Measurements from ENCODE around the gene TUB.

Gene TUB

DNA sequence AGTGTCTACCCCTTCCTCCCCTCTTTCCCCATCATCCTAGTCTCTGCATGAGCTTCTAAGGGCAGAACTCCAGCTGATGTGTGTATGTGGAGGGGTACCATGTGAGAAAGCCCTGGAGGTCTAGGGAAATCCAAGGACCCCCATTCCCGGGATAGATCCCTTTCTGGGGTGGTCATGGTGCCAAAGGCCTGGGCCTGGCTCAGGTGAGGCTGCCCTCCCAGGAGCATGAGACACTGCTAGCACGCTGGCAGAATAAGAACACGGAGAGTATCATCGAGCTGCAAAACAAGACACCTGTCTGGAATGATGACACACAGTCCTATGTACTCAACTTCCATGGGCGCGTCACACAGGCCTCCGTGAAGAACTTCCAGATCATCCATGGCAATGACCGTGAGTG, 19.6 kb downstream of the TUB start:
- DNase-seq (ENCODE audit: low read depth): no peak
- TF ChIP-seq, protein P1, sequence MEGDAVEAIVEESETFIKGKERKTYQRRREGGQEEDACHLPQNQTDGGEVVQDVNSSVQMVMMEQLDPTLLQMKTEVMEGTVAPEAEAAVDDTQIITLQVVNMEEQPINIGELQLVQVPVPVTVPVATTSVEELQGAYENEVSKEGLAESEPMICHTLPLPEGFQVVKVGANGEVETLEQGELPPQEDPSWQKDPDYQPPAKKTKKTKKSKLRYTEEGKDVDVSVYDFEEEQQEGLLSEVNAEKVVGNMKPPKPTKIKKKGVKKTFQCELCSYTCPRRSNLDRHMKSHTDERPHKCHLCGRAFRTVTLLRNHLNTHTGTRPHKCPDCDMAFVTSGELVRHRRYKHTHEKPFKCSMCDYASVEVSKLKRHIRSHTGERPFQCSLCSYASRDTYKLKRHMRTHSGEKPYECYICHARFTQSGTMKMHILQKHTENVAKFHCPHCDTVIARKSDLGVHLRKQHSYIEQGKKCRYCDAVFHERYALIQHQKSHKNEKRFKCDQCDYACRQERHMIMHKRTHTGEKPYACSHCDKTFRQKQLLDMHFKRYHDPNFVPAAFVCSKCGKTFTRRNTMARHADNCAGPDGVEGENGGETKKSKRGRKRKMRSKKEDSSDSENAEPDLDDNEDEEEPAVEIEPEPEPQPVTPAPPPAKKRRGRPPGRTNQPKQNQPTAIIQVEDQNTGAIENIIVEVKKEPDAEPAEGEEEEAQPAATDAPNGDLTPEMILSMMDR (IDR thresholded peaks at IDR 0.05; ENCODE audit: low read length, missing control alignments): no peak

DNA sequence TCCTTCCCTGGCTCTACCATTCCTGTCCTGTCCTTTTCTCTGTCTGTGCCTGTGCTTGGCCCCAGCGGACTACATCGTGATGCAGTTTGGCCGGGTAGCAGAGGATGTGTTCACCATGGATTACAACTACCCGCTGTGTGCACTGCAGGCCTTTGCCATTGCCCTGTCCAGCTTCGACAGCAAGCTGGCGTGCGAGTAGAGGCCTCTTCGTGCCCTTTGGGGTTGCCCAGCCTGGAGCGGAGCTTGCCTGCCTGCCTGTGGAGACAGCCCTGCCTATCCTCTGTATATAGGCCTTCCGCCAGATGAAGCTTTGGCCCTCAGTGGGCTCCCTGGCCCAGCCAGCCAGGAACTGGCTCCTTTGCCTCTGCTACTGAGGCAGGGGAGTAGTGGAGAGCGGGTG, 20.4 kb downstream of the TUB start:
- DNase-seq (ENCODE audit: low read depth): no peak
- TF ChIP-seq, protein P1 (IDR thresholded peaks at IDR 0.05; ENCODE audit: low read length, missing control alignments): no peak

More for the DNA sequence above, 19.6 kb downstream of the TUB start:
- H3K4me3 ChIP-seq (replicated peaks; ENCODE audit: low read depth, low read length): no peak overlapping the region

DNA sequence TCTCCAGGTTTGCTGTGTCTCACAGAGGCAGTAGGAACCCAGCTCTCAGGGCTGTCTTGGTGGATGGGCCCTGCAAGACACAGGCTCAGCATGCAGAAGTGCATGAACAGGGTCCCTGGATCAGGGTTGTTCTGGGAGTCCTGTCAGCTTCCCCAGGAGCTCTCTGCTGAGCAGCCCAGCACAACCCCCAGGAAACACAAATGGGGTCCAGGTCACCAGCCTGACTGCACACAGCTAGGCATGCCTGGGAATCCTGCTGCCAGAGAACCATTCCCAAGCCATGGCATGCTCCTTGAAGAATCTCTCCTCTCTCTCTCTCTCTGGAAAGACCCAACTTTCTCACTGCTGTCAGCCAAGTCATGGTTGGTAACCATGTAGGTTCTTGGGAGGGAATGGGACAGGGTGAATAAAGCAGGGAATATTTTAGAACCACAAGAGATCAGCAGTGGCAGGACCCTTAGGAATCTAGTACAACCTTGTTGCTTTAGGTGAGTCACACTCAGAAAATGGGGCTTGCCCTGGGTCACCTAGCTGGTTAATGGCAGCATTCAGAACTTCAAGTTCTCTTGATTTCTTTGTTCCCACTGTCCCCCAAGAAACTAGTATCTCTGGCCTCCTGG, 21.4 kb downstream of the TUB start:
- no peak overlapping the region for H3K4me3 ChIP-seq (replicated peaks; ENCODE audit: low read depth, low read length)
- DNase-seq (ENCODE audit: low read depth): no peak
- TF ChIP-seq, protein P1 (IDR thresholded peaks at IDR 0.05; ENCODE audit: low read length, missing control alignments): no peak

More for the DNA sequence above, 20.4 kb downstream of the TUB start:
- H3K4me3 ChIP-seq (replicated peaks; ENCODE audit: low read depth, low read length): no peak overlapping the region

DNA sequence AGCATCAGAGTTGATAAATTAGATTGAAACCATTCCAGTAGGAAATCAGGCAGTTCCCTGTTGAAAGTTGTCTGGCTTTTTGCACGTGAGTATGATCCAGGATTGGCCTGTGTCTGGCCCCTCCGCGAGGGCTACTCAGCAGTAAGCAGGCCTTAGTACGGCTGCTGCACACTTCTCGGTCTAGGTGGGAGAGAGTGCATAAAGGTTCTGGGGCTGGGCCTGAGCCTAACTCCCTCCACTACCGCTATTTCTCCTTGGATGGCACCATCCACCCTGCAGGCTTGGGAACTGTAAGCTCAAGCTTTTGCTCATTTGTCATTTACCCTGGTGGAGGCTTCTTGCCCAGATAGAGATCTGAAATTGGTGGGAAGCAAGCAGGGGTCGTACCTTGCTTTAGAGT, 22.0 kb downstream of the TUB start:
- no peak overlapping the region for H3K4me3 ChIP-seq (replicated peaks; ENCODE audit: low read depth, low read length)
- TF ChIP-seq, protein P1 (IDR thresholded peaks at IDR 0.05; ENCODE audit: low read length, missing control alignments): no peak
- no peak for DNase-seq (ENCODE audit: low read depth)

DNA sequence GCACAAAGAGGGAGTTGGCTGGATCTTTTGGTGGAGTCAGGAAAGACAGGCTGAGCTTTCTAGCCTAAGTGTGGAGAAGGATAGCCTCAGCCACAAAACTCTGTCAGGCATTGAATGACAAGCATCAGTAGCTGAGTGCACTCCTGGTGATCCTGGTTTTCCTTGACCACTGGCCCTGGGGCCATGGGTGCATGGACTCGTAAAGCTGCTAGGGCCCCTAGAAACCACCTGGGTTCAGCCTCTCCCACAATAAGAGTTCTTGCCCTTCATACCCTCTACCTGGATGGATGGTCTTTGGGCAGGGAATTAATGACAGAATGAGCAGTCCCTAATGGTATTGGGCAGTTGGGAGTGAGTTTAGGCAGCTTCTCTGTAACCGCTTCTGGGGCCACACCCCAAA, 22.9 kb downstream of the TUB start:
- DNase-seq (ENCODE audit: low read depth): no peak
- no peak overlapping the region for H3K4me3 ChIP-seq (replicated peaks; ENCODE audit: low read depth, low read length)
- TF ChIP-seq, protein P1 (IDR thresholded peaks at IDR 0.05; ENCODE audit: low read length, missing control alignments): no peak

DNA sequence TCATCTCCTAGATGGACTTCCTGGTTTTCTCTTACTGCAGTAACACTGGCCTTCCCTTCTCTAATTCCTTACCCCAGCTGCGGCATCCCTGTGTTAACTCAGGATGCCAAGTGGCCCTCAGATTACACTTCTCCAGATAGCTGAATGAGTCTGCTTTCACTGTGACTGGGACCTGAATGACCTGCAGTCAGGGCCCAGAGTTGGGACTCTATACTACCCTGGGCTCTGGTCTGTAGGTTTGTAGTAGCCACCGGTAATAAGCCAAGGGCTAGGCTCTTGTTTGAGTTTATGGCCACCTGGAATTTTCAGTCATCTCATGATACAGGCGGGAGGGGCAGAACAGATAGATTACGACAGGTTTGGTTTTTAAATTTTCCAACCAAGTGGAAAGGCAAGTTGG, 24.1 kb downstream of the TUB start:
- no peak for DNase-seq (ENCODE audit: low read depth)
- H3K4me3 ChIP-seq (replicated peaks; ENCODE audit: low read depth, low read length): no peak overlapping the region
- TF ChIP-seq, protein P1 (IDR thresholded peaks at IDR 0.05; ENCODE audit: low read length, missing control alignments): no peak

DNA sequence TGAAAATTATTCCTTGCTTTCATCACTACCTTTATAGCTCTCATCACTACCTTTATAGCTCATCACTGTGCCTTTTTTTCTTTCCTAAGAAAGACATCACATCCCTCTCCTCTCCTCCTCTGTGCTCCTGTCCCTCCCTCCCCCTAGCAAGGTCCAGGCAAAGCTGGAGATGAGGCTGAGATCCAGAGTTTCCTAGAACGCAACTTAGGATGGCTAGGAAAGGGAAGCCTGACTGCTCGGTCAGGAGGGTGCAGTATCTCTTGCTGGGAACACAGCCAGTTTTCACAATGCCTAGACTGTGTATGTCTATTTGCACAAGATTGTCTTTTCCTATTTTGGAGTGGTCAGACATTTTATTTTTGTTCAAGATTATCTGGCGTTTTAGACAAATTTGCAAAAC, 24.7 kb downstream of the TUB start:
- TF ChIP-seq, protein P1 (IDR thresholded peaks at IDR 0.05; ENCODE audit: low read length, missing control alignments): no peak
- no peak for DNase-seq (ENCODE audit: low read depth)

More for the DNA sequence above, 24.7 kb downstream of the TUB start:
- no peak overlapping the region for H3K4me3 ChIP-seq (replicated peaks; ENCODE audit: low read depth, low read length)

All from fibroblast of pulmonary artery (primary cell).